Cardiac septum (tissue), 1 donor: ENCODE data around the gene PRF1. TPM values are rescaled to one million over a fixed set of nuclear protein-coding genes. Genes with fewer than 3 reads are reported as not detected.
A peak's percentile ranks its signal among the peaks of the same experiment; 100 is the strongest.

ENCODE experiments used
- DNase-seq: peaks from one replicate; pipeline ENCODE4 v3.0.0-alpha.2; 2020; ENCODE audit warnings: low spot score
- intact Hi-C: fragments of 100-400 bp; cut with DNase I; formaldehyde crosslinking; loops from one replicate; pipeline ENCODE4 v1.14.0; 2022
- total RNA-seq: library from RNA; stranded (reverse); fragmentation: NEBNext Ultra II Directional; extraction: Animal tissue kit (Norgen Biotek cat#: 25700); gene quantifications from one replicate; pipeline ENCODE4 v1.2.1, GENCODE V29; 2021
- donor health status: DM: no; HTN: no; CAD: no.

PRF1 gene
- total RNA-seq, 1 donor from 2014 or later = 1.2 TPM

DNA sequence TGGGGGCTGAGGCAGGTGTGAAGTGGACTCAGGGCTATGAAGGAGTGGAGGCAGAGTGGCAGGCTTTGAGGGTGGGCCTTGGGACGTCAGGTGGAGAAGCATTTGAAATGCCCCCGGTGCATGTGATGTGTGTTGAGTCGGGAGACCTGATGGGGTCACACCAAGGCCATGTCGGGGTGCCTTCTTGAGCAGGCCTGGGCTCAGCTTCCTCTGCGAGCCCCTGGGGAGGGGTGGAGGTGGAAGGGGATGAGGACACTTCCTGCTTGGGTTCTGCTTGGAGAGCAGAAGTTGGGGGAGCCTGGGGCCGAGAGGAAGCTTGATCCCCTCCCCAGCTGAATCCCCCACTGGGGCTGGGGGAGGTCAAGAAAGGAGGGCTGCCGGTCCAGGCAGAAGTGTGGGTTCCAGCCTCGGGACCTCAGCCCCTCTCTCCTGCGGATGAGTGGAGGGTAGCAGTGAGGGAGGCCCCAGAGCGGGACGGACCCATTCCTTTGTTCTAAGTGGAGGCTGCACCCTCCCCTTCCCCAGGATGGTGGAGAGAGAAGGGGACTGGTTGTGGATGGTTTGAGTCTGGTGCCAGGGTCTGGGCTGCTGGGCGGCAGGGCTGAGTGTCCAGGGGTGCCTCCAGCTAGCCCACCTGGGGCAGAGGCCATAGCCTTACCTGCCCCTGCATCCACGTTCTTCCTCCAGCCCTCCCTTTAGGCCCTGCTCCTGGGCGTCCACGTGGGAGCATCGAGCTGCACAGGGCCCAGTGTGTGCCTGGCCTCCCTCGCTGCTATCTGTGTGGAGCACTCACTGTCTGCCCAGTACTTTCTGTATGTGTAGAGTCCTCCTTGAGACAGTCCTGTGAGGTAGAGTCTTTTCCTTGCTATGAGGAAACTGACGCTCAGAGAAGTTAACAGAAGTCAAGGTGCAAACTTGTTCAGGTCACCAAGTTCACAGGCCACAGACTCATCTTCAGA is 36.7 kb downstream of the PRF1 start:
- intact Hi-C loops = no loop called here

DNA sequence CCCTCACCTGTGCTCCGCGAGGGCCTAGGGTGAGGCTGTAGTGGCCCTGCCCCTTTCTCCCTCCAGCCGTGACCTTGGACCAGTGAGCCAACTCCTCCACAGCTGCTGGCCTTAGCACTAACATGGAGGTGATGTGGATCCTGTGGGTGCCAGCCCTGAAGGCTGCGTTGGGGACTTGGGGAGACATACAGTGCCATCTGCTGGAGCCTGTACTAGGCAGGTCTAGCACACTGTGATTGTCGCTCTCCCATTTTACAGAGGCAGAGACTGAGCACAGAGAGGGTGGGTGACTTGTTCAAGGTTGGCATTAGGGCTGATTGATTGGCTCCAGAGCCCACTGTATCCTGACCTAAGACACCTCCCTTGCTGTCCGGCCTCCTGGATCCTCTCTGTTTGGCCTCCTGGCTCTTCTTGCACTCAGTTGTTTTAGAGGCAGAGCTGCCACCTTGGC is 37.6 kb downstream of the PRF1 start:
- intact Hi-C loops = loop anchor here (5.0 kb wide), 1 partner anchor 107 kb away; the partner anchor contains the start of gene ADAMTS14

More for the DNA sequence above, 36.7 kb downstream of the PRF1 start:
- DNase-seq = no peak

DNA sequence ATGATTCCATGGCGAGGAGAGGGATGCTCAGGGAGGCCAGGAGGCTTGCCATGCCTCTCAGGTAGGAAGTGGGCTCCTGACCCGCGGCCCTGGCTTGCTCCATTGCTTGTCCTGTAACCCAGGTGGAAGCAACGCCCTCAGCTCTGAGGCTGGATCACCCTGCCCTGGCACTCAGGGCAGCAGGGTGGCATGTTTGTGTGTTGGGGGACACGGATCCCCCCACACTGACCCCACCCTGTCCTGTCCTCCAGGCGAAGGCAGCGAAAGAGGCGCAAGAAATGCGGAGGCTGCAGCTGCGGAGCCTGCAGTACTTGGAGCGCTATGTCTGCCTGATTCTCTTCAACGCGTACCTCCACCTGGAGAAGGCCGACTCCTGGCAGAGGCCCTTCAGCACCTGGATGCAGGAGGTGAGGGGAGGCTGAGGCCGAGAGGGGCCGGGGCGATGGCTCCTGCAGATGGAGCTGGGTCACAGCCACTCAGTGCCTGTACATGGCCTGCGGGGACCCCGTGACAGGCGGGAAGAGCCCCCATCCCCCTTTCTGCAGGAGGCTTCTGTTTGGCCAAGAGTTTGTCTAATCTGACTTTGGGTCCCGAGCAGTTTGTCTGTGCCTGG is 38.3 kb downstream of the PRF1 start:
- DNase-seq = no peak
- intact Hi-C loops = loop anchor here (5.0 kb wide), 1 partner anchor 108 kb away; the partner anchor contains the start of gene ADAMTS14

More for the DNA sequence above, 37.6 kb downstream of the PRF1 start:
- no peak for DNase-seq

DNA sequence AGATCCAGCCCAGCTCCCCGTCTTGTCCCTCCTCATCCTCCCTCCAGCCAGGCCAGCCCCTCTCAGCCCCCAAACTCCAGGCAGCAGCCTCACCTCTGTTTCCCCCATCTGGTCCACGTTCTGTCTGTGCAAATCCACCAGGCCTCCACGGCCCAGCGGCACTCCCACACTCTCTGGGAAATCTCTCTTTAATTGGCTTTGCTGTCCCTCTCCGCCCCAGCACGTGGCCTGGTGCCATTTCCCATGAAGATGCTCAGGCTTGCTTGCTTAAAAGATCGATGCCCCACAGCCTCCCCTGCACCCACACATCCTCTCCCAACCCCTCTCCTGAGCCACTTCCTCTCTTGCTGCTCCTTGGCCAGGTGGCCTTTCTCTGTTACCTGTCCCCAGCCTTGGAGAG is 39.3 kb downstream of the PRF1 start:
- intact Hi-C loops = loop anchor here (5.0 kb wide), 1 partner anchor 109 kb away; the partner anchor contains the start of gene ADAMTS14
- DNase-seq = no peak

DNA sequence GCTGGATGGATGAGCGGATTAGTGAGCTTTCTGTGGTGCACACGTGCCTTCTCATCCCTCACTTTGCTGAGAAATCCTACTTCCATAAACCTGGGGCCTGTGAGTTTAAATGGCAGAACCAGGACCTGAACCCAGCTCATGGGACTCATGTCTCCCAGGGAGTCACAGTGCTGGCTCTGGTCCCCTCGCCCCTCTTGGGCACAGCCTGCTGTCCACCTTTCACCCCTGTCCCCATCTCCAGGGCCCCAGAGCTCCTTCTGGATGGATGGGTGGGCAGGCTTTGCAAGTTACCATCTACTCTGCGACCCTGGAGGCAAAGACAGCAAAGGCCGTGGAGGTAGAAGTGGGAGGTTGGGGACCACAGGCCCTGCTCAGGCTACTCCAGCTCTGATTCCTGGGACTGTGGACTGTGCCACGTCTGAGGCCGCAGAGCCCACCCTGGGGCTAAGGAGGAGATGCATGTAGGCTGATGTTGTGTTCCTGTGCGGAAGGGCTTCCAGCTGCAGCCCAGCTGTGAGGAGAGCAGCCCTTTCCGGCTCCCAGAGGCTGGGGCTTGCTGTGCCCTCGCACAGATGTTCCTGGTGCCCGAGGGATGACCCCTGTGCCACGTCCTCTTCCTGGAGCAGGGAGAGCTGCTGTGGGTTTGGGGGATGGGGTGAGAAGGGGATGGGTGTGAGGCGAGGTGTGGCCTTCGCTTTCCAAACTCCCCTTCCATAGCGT is 40.3 kb downstream of the PRF1 start:
- DNase-seq = no peak
- intact Hi-C loops = loop anchor here (5.0 kb wide), 1 partner anchor 110 kb away; the partner anchor contains the start of gene ADAMTS14

DNA sequence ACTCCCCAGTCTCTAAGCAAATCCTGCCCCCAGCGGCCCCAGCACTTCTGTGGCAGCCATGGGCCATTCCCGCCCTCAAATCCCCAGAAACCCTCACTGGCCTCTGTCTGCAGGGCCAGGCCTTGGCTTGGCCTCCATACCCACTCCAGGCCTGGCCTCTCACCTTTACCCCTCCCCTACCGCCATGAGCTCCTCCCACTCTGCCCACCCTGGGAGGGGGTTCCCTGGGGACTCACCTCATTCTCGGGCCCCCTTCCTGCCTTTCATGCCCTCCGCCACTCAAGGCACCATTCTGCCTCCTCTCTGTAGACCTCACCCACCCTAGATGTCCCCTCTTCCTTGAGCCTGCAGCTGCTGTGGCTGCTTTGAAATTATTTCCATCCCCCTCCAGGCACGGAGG is 41.0 kb downstream of the PRF1 start:
- no peak for DNase-seq
- intact Hi-C loops = loop anchor here (5.0 kb wide), 1 partner anchor 111 kb away; the partner anchor contains the start of gene ADAMTS14

DNA sequence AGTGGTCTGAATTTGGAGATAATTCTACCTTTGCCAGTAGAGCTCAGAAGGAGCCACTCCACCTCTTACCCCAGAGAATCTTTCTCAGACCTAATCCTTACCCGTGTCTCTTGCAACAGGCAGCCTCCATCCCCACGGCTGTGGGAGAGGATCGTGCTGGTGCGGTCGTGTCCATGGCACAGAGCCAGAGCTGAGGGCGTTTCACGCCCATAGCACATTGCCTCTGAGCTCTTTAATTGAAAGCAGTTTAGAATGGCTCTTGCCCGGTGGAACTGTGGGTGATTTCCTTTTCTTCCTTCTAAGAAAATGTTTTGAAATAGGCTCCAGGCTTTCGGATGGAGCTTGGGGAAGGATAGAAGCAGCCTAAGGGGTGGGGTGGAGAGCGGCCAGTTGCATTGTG is 41.5 kb downstream of the PRF1 start:
- intact Hi-C loops = loop anchor here (5.0 kb wide), 1 partner anchor 111 kb away; the partner anchor contains the start of gene ADAMTS14
- DNase-seq = no peak

DNA sequence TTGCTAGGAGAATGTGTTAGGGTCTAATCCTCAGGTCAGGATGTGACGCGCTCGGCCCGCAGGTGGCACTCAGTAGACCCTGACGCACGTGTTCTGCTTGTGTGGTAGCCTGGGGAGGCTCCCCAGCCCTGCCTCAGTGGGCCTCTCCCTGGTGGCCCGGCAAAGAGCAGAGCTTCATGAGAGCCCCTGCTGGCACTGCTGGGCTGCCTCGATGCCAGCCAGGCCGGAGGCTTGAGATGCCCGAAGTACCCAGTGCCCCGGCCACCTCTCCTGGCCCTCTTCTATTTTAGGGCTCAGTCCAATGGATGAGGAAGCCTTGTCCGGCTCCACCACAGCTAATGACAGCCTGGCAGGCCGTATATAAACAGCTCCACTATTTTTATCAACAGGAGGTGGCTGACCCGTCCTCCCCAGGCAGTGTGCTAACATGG is 42.0 kb downstream of the PRF1 start:
- intact Hi-C loops = loop anchor here (5.0 kb wide), 1 partner anchor 112 kb away; the partner anchor contains the start of gene ADAMTS14
- no peak for DNase-seq

DNA sequence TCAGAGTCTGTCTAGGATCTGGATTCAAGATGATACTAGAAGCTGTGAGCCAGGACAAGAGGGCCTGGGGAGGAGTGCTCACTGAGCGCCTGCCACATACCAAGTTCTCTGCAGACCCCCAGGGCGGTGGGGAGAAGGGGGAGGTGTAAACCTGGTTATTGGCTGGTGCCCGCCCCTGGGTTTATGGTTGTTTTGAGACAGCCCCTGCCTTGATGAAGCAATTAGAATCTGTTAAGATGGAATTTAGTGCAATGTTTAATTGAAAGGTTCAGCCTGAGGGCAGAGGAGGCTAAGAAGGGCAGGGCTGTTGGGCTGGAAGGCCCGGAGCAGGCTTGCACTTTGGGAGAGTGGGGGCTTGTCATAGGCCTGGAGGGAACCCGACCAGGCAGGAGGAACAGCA is 42.7 kb downstream of the PRF1 start:
- DNase-seq = no peak
- intact Hi-C loops = loop anchor here (5.0 kb wide), 1 partner anchor 112 kb away; the partner anchor contains the start of gene ADAMTS14

DNA sequence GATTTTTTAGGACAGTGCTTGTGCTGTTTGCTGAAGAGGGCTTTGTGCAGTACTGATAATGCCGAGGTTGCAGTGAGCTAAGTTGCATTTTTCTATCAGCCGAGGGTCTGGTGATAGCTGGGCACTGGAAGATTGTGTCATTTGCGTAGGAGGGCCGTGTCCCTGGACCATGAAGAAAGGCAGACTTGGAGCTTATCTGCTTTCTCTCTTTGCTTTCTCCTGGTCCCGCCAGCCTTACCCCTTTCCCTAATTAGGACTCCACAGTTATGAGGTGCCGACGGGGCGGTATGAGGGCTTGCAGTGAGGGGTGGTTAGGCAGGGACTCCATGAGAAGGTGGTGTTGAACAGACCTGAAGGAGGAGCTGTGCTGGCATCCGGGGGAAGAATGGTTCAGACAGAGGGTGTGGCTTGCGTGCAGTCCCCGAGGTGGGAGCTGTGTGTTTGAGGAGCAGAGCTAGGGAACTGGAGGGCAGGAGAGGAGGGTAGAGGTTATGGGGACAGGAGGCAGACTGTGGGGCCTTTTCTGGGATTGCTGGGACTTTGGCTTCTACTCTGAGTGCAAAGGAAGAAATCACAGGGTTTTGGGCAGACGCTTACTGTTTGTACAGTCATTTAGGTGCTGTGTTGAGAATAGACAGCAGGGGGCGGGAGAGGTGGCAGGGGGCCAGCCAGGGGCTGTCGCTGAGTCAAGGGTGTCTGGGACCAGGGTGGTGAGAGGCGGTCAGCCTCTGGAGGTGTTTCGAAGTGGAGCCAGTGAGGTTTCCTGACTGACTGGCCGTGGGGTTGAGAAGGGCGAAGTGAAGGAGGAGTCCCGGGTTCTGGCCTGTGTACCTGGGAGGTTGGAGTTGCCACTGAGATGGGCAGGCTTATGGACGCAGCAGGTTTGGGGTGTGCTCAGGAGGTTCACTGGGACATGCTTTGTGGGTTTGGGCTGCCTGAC is 43.4 kb downstream of the PRF1 start:
- intact Hi-C loops = no loop called here
- peak; percentile 88 for DNase-seq

DNA sequence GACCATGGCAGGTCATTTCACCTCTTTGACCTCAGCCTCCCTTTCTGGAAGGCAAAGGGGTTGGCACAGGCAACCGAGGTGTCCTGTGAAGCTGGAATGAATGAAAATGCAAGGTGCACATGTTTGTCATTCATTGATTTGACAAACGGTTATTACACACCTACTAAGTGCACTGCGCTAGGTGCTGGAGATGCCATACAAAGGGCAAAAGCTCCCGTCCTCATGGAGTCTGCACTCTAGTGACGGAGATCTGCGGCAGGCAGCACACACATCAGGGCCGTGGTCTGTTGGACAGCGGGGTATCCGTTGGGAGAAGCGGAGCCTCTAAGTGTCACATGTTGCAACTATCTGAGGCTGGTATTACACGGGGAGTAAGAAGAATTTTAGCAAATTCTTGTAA is 44.2 kb downstream of the PRF1 start:
- intact Hi-C loops = no loop called here
- DNase-seq = no peak

DNA sequence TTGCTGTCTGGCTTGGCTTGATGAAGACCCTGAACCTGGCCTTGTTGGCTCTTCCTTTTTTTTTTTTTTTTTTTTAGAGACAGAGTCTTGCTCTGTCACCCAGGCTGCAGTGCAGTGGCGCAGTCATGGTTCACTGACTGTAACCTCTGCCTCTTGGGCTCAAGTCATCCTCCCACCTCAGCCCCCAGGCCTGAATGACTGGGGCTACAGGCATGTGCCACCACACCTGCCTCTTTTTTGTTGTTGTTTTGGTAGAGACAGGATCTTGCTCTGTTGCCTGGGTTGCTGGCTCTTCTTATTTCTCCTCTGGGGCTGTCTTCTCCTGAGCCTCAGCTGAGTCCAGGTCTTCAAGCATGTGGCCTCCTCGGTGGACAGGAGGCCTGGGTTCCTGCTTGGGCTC is 44.7 kb downstream of the PRF1 start:
- intact Hi-C loops = no loop called here
- DNase-seq = no peak

DNA sequence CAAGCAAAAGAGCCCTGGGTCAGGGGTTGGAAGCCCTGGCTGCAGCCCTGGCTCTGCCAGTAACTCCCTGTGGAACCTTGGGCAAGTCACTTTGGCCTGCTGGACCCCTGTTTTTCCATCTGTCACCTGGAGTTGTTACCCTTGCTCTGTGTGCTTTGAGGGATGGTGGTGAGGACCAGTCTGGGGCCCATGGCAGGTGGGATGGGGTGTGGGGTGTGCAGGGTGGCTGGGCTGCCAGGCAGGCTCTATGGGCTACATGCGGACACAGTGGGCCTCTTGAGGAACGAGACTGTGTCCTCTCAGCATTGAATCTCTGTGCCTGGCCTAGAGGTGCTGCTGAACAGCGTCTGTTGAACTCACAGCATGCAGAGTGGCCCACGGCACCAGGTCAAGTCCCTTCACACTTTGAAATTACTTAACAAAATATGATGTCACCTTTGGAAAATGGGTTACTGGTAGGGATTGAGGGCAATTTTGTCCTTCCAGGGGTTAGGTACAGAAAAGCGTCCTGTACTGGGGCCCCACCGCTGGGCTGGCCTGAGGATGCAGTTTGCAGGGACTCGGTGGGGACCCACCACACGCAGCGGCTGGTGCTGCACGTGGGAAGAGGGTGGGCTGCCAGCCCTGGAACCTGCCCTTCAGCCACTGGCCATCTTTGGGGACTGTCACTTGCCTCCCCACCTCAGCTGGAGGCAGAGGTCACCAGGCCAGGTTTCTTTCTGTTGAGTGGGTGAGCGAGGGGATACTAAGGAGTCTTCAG is 45.3 kb downstream of the PRF1 start:
- intact Hi-C loops = no loop called here
- DNase-seq = no peak

DNA sequence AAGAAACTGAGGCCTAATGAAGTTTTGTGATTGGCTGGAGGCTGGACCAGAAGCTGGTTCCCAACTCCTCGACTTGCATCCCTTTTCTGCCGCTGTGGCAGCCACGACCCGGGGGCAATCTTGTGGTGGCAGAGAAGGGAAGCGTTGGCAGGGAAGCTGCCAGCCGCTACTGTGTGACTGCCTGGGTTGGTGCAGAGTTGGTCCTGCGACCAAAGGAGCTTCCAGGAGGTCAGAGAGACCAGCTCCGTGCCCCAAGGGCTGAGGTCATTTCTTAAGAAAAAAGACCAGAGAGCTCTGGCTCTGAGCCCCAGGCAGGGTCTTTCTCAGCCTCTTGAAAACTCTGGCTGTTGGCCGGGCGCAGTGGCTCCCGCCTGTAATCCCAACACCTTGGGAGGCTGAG is 47.2 kb downstream of the PRF1 start:
- intact Hi-C loops = no loop called here

DNA sequence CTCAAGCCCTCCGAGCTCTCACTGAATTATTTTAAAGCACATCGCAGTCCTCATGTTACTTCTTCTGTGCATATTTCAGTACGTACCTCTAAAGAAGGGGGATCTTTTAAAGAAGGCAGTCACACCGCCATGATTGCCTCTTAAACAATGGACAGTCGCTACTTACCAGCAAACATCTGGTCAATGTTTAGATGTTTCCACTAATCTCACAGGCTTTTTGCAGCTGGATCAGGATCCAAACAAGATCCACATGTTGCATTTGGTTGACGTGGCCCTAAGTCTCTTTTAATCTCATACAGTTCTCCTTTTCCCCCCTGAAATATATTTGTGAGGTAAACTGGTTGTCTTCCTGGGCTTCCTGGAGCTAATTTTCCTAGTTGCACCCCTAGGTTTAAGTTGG is 50.0 kb downstream of the PRF1 start:
- intact Hi-C loops = loop anchor here (5.0 kb wide), 1 partner anchor 330 kb away; no protein-coding TSS in a partner anchor
- DNase-seq = no peak

More for the DNA sequence above, 47.2 kb downstream of the PRF1 start:
- no peak for DNase-seq

DNA sequence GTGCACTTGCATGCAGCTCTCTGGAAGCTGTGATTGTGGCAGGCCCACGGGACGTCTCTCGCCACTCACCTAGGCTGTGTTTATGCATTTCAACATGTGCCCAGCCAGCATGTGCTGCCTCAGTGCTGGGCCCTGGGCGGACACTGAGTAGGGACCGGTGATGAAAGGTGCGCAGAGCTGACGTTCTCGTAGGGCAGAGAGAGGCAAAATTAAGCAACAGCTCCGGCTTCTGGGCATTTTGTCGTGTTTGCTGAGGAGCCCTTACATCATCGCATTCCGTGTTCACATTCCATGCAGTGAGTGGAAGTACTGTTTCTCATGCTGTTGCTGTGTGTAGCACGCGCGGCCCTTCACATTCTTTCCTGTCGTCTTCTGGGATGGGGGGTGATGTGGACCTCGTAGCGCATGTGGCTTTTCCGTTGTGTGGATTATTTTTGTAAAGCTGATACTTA is 50.5 kb downstream of the PRF1 start:
- DNase-seq = no peak
- intact Hi-C loops = loop anchor here (2.0 to 5.0 kb wide), 2 partner anchors 207 to 330 kb away; no protein-coding TSS in a partner anchor

DNA sequence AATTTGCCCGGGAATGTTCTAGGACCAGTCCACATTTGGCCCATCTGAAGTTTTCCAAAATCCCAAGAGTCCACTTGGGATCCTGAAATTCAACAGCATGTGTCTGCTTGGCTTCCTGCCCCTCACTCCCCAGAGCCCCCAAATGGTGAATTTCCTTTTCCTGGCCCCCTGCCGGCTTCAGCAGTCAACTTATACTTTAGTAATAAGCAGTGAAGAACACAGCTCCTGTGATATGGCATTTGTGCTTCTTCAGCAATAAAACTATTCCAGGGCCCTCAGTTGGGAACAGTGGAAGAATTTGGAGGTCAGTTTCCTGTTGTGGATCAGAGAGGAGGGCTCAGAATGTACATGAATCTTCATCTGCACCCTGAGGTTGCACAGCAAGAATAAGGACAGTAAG is 51.1 kb downstream of the PRF1 start:
- no peak for DNase-seq
- intact Hi-C loops = loop anchor here (2.0 to 5.0 kb wide), 2 partner anchors 207 to 331 kb away; no protein-coding TSS in a partner anchor
